Adrenal gland (tissue), 12 donors: Measurements from ENCODE around the gene CPTP. TPM values are rescaled to one million over a fixed set of nuclear protein-coding genes. Genes with fewer than 3 reads are reported as not detected.

Experiments used
- DNase-seq, 7 donors: peaks; one replicate each; pipeline ENCODE4 v3.0.0-alpha.2; 2019 to 2020
- H3K27ac ChIP-seq, 5 donors: fragments of 200-600 bp; sonication (generic) in 4 of 5; 1 replicate in 3 of 5; 2 replicates in 2 of 5; pipeline versions ENCODE4 v1.5.1 to v1.8.0; 2016 to 2020; ENCODE audit warnings: mild to moderate bottlenecking in 1 of 5
- H3K27me3 ChIP-seq: fragments of 200-600 bp; 2 replicates; pipeline ENCODE4 v1.8.0; 2021
- H3K36me3 ChIP-seq, 2 donors: fragments of 200-600 bp; replicated peaks in 1 of 2; 1 replicate in 1 of 2; 2 replicates in 1 of 2; pipeline versions ENCODE4 v1.5.1 to v1.8.0; 2018 to 2022
- H3K4me1 ChIP-seq, 2 donors: fragments of 200-600 bp; replicated peaks in 1 of 2; 1 replicate in 1 of 2; 2 replicates in 1 of 2; pipeline versions ENCODE4 v1.5.1 to v1.8.0; 2018 to 2021
- H3K4me3 ChIP-seq, 4 donors: fragments of 200-600 bp; sonication (generic) in 3 of 4; one replicate each; pipeline ENCODE4 v1.5.1; 2016 to 2018
- H3K9me3 ChIP-seq, 3 donors: fragments of 200-600 bp; sonication (generic) in 1 of 3; replicated peaks in 1 of 3; 1 replicate in 2 of 3; 2 replicates in 1 of 3; pipeline versions ENCODE4 v1.5.1 to v1.8.0; 2016 to 2021
- POLR2A ChIP-seq, 2 donors: fragments of 450-650 bp; IDR thresholded peaks; one replicate each; pipeline ENCODE4 v1.6.1; 2017; ENCODE audit warnings: antibody characterized with exemption in 2 of 2, mild to moderate bottlenecking in 2 of 2, moderate library complexity in 1 of 2
- WGBS, 4 donors: extraction: QIAGEN DNeasy Blood & Tissue Kit in 2 of 4; methylation state at CpG; one replicate each; pipeline versions ENCODE4 v1.1.5 to v1.1.7; 2013 to 2017; 5-methylcytosine and 5-hydroxymethylcytosine counted together
- intact Hi-C, 2 donors: fragments of 100-400 bp; cut with DNase I; formaldehyde crosslinking; loops; one replicate each; pipeline versions ENCODE4 v1.14.1 to v1.15.0; 2022 to 2023
- polyA plus RNA-seq, 3 donors: library from polyadenylated mRNA; stranded (reverse); fragments of 200-250 nt in 2 of 3; fragments of 350-450 nt in 1 of 3; fragmentation: Illumina TruSeq in 1 of 3; extraction: RNeasy Lipid Tissue Mini Kit (QIAGEN cat#74804) in 1 of 3; gene quantifications; one replicate each; pipeline ENCODE4 v1.2.3, GENCODE V29; 2013 to 2014
- total RNA-seq, 9 donors: library from RNA; depleted of rRNA in 4 of 9; stranded (reverse); fragments of >200 nt in 4 of 9; fragments of 120-200 nt in 1 of 9; fragmentation: NEBNext Ultra II Directional in 1 of 9; extraction: Animal tissue kit (Norgen Biotek cat#: 25700) in 1 of 9; gene quantifications; one replicate each; pipeline versions ENCODE4 v1.1.0 to v1.2.4, GENCODE V29; 2013 to 2023
- TF ChIP-seq, protein P1 (sequence below), 6 experiments: fragments of 450-650 bp in 4 of 6; fragments of 200-600 bp in 2 of 6; sonication (generic) in 1 of 6; IDR thresholded peaks; 1 replicate in 5 of 6; 2 replicates in 1 of 6; pipeline versions ENCODE4 v1.5.1 to v1.8.0; 2016 to 2021; ENCODE audit warnings: antibody characterized with exemption in 6 of 6, mild to moderate bottlenecking in 2 of 6, moderate library complexity in 1 of 6
- donor health status: healthy with polysubstance abuse.
- donor health status: Bipolar disorder and iron deficiency.
- donor health status: DM: yes; HTN: yes; CAD: no.
- donor health status: DM: no; HTN: no; CAD: no.
- donor health status: DM: no; HTN: no; CAD: no.
- donor health status: DM: yes; HTN: yes; CAD: no.

The CPTP gene
- total and polyA plus RNA-seq, 12 donors = 2.9 to 53.0 (median 29.0) TPM

DNA sequence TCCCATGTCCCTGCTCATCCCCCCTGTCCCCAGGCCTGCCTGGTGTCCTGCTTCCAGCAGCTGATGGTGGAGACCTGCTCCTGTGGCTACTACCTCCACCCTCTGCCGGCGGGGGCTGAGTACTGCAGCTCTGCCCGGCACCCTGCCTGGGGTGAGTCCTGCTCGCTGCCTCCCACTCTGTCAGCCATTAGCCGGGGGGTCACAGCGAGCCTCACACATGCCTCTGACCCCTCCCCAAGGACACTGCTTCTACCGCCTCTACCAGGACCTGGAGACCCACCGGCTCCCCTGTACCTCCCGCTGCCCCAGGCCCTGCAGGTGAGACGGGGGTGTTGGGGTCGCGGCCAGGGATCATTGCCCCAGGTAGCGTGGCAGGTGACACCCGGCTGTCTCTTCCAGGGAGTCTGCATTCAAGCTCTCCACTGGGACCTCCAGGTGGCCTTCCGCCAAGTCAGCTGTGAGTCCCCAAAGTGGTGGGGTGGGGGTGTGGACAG, 34.3 kb upstream of the CPTP start:
- Histone ChIP-seq H3K27me3 (peaks cover 12% of the 10 kb centered on the region), H3K27ac (no peak overlapping the region), H3K9me3 (no peaks in the 10 kb centered on the region), H3K4me1 (no peaks in the 10 kb centered on the region), H3K4me3 (no peak overlapping the region), H3K36me3 (no peaks in the 10 kb centered on the region)
- peak; percentile 65 to 86 (median 83) for DNase-seq
- intact Hi-C loops = loop anchor here (2.0 to 10.0 kb wide), 3 partner anchors 163 to 305 kb away; partner anchors contain the start of gene PERM1 (in 1 of the 2)
- WGBS, 4 donors = 48 to 84% (median 69%) methylated on average over 1 to 15 of the region's 15 CpGs
- TF ChIP-seq, protein P1, sequence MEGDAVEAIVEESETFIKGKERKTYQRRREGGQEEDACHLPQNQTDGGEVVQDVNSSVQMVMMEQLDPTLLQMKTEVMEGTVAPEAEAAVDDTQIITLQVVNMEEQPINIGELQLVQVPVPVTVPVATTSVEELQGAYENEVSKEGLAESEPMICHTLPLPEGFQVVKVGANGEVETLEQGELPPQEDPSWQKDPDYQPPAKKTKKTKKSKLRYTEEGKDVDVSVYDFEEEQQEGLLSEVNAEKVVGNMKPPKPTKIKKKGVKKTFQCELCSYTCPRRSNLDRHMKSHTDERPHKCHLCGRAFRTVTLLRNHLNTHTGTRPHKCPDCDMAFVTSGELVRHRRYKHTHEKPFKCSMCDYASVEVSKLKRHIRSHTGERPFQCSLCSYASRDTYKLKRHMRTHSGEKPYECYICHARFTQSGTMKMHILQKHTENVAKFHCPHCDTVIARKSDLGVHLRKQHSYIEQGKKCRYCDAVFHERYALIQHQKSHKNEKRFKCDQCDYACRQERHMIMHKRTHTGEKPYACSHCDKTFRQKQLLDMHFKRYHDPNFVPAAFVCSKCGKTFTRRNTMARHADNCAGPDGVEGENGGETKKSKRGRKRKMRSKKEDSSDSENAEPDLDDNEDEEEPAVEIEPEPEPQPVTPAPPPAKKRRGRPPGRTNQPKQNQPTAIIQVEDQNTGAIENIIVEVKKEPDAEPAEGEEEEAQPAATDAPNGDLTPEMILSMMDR (IDR thresholded peaks at IDR 0.05) = peak; percentile 59 to 82 (median 66)
- TF ChIP-seq POLR2A (IDR thresholded peaks at IDR 0.05) = no peak

DNA sequence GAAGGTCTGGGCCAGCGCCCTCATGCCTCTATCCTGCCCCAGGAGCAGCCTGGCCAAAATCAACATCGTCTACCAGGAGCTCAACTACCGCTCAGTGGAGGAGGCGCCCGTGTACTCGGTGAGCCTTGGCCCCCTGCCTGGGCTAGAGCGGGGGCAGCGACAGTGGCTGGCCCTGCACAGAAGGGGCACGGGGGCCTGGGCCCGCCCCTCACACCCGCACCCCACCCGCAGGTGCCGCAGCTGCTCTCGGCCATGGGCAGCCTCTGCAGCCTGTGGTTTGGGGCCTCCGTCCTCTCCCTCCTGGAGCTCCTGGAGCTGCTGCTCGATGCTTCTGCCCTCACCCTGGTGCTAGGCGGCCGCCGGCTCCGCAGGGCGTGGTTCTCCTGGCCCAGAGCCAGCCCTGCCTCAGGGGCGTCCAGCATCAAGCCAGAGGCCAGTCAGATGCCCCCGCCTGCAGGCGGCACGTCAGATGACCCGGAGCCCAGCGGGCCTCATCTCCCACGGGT, 33.5 kb upstream of the CPTP start:
- Histone ChIP-seq H3K4me1 (no peaks in the 10 kb centered on the region), H3K4me3 (no peak overlapping the region), H3K27ac (no peak overlapping the region), H3K36me3 (peaks cover 0 to 4% of the 10 kb centered on the region in 2 donors), H3K9me3 (no peaks in the 10 kb centered on the region), H3K27me3 (peaks cover 4% of the 10 kb centered on the region)
- TF ChIP-seq POLR2A (IDR thresholded peaks at IDR 0.05) = no peak
- TF ChIP-seq, protein P1 (IDR thresholded peaks at IDR 0.05) = no peak
- DNase-seq = peak in 1 of 7 donors; percentile 61
- intact Hi-C loops = loop anchor here (2.0 to 10.0 kb wide), 3 partner anchors 164 to 306 kb away; partner anchors contain the start of gene PERM1 (in 1 of the 2)
- 41 to 93% (median 52%) methylated on average over 3 to 28 of the region's 28 CpGs for WGBS, 4 donors

DNA sequence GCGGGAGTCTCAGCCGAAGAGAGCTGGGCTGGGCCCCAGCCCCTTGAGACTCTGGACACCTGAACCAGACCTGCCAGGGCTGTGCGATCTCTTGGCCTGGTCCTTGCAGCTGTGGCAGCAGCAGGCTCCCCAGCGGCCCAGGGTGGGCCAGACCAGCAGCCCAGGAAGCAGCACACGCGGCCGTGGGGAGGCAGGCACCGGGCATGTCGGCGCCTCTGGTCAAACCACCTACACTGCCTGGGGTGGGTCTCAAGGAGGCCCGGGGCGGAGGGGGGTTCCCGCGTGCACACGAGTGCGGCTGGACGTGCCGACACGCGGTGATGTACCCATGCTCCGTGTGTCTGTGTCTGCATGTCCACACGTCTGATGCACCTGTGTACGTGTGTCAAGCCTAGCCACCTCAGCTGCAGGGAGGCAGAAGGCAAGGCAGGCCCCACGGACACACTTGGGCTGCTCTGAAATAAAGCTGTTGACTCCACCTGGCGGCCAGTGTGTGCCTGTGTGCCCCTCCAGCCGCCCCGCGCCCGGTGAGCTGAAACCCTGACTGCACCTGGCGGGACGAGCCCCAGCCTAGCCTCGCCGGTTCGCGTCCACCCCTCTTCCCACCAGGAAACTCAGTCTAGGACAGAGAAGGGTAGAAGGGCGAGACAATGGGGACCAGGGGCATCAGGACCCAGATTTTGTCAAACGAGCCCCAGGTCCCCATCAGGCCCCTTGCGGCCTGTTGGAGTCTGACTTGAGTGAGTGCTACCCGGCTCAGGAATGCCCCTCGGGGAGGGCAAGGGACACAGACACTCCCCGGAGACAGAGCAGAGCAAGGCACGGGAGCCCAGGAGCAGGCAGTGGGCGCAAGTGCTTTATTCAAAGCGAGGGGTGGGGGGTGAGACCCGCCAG, 32.8 kb upstream of the CPTP start:
- intact Hi-C loops = loop anchor here (2.0 to 10.0 kb wide), 3 partner anchors 165 to 307 kb away; partner anchors contain the start of gene PERM1 (in 1 of the 2)
- no peak overlapping the region for H3K4me3 ChIP-seq
- no peaks in the 10 kb centered on the region for H3K9me3 ChIP-seq
- no peaks in the 10 kb centered on the region for H3K27me3 ChIP-seq
- peaks cover 0 to 4% of the 10 kb centered on the region in 2 donors for H3K36me3 ChIP-seq
- no peak overlapping the region for H3K27ac ChIP-seq
- TF ChIP-seq, protein P1 (IDR thresholded peaks at IDR 0.05) = peak; percentile 45 to 84 (median 71)
- TF ChIP-seq POLR2A (IDR thresholded peaks at IDR 0.05) = no peak
- H3K4me1 ChIP-seq = no peaks in the 10 kb centered on the region
- peak in 6 of 7 donors; percentile 71 to 90 (median 83) for DNase-seq
- 33 to 52% (median 38%) methylated on average over 9 to 45 of the region's 45 CpGs for WGBS, 4 donors

DNA sequence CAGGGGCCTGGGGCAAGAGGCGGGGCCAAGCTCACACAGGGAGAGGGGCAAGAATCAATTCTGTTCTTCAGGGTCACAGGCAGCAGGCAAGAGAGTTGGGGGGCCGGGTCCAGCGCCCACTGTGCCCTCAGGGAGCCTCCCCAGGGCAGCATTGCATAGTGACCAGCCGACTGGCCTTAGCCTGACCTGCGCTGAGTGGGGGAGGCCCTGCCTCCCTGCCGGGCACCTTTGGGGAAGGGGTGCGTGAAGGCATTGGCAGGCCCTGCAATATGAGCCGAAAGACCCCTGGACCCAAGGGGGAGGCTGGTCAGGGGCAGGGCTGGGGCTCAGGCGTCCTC, 32.2 kb upstream of the CPTP start:
- no peaks in the 10 kb centered on the region for H3K27me3 ChIP-seq
- no peaks in the 10 kb centered on the region for H3K4me1 ChIP-seq
- peaks cover 0 to 4% of the 10 kb centered on the region in 2 donors for H3K36me3 ChIP-seq
- no peak overlapping the region for H3K27ac ChIP-seq
- 76 to 86% (median 83%) methylated on average over 9 of the region's 9 CpGs for WGBS, 4 donors
- H3K9me3 ChIP-seq = no peaks in the 10 kb centered on the region
- no peak overlapping the region for H3K4me3 ChIP-seq
- no peak for TF ChIP-seq POLR2A (IDR thresholded peaks at IDR 0.05)
- TF ChIP-seq, protein P1 (IDR thresholded peaks at IDR 0.05) = no peak
- no peak for DNase-seq
- intact Hi-C loops = loop anchor here in 1 of 2 donors (10.0 kb wide), 1 partner anchor 308 kb away; the partner anchor contains the start of gene PERM1
